Measurements from ENCODE around the gene METTL21C.

The METTL21C gene

GRCh38 chr13:102667911-102668310 lies 26.9 kb downstream of the METTL21C start:
- Histone ChIP-seq H3K27me3 (no peaks in the 10 kb centered on the region), H3K4me1 (no peaks in the 10 kb centered on the region), H3K36me3 (peaks cover 61% of the 10 kb centered on the region), H3K9me3 (no peaks in the 10 kb centered on the region), H3K4me3 (ENCODE audit: low read depth, low read length) (no peak overlapping the region)
- DNase-seq = no peak
- TF ChIP-seq, protein P1, sequence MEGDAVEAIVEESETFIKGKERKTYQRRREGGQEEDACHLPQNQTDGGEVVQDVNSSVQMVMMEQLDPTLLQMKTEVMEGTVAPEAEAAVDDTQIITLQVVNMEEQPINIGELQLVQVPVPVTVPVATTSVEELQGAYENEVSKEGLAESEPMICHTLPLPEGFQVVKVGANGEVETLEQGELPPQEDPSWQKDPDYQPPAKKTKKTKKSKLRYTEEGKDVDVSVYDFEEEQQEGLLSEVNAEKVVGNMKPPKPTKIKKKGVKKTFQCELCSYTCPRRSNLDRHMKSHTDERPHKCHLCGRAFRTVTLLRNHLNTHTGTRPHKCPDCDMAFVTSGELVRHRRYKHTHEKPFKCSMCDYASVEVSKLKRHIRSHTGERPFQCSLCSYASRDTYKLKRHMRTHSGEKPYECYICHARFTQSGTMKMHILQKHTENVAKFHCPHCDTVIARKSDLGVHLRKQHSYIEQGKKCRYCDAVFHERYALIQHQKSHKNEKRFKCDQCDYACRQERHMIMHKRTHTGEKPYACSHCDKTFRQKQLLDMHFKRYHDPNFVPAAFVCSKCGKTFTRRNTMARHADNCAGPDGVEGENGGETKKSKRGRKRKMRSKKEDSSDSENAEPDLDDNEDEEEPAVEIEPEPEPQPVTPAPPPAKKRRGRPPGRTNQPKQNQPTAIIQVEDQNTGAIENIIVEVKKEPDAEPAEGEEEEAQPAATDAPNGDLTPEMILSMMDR (IDR thresholded peaks at IDR 0.05; ENCODE audit: low read depth, low read length) = no peak

GRCh38 chr13:102667023-102667422 lies 27.8 kb downstream of the METTL21C start:
- Histone ChIP-seq H3K27me3 (no peaks in the 10 kb centered on the region), H3K4me1 (no peaks in the 10 kb centered on the region), H3K36me3 (peaks cover 59% of the 10 kb centered on the region), H3K9me3 (no peaks in the 10 kb centered on the region), H3K4me3 (ENCODE audit: low read depth, low read length) (no peak overlapping the region)
- DNase-seq = no peak
- TF ChIP-seq, protein P1 (IDR thresholded peaks at IDR 0.05; ENCODE audit: low read depth, low read length) = no peak

GRCh38 chr13:102659168-102659713 lies 35.6 kb downstream of the METTL21C start:
- H3K36me3 ChIP-seq = peaks cover 34% of the 10 kb centered on the region
- TF ChIP-seq, protein P1 (IDR thresholded peaks at IDR 0.05; ENCODE audit: low read depth, low read length) = no peak
- no peaks in the 10 kb centered on the region for H3K27me3 ChIP-seq
- H3K4me3 ChIP-seq (ENCODE audit: low read depth, low read length) = no peak overlapping the region
- no peak for DNase-seq
- no peaks in the 10 kb centered on the region for H3K9me3 ChIP-seq
- no peaks in the 10 kb centered on the region for H3K4me1 ChIP-seq

DNA sequence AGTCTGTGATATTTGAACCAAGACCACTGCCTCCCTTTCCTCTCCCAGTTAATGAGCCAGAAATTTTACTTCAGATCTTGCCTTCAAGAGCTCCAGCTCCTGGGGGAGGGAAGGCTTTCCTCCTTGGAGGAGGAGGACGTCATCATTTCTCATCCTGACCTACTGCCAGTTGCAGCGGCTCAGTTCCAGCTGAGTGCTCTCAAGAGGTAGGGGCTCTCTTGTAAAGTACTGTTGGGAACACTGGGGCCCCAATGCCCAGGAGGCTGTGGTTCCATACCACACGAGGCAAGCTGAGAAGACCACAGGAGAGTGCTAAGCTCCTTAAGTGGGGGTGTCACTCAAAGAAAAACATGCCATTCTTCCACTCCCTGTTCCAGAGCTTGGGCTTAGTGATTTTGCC lies 36.2 kb downstream of the METTL21C start:
- Histone ChIP-seq H3K4me1 (no peaks in the 10 kb centered on the region), H3K4me3 (ENCODE audit: low read depth, low read length) (no peak overlapping the region), H3K27me3 (no peaks in the 10 kb centered on the region), H3K9me3 (no peaks in the 10 kb centered on the region), H3K36me3 (peaks cover 31% of the 10 kb centered on the region)
- no peak for DNase-seq
- TF ChIP-seq, protein P1 (IDR thresholded peaks at IDR 0.05; ENCODE audit: low read depth, low read length) = no peak

DNA sequence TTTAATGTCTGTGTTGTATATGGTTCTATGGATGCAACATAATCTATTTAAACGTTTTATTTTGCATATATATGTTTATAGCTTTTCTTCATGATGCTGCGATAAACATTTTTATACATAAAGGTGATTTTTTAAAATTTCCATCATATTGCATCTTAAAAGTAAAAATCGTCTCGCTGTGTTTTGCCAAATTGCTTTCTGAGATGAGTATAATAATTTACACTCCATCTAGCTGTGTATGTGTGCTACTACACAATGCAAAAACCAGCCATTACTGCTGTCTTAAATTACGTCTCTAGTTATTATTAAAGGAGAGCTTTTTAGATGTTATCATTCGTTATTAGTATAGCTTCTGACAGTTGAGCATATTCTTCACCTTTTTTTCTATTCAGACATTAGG lies 37.2 kb downstream of the METTL21C start:
- no peaks in the 10 kb centered on the region for H3K9me3 ChIP-seq
- H3K4me1 ChIP-seq = no peaks in the 10 kb centered on the region
- no peak for DNase-seq
- peaks cover 41% of the 10 kb centered on the region for H3K36me3 ChIP-seq
- H3K27me3 ChIP-seq = no peaks in the 10 kb centered on the region
- TF ChIP-seq, protein P1 (IDR thresholded peaks at IDR 0.05; ENCODE audit: low read depth, low read length) = peak; percentile 43
- H3K4me3 ChIP-seq (ENCODE audit: low read depth, low read length) = no peak overlapping the region

- no peaks in the 10 kb centered on the region for H3K4me1 ChIP-seq
- peaks cover 58% of the 10 kb centered on the region for H3K36me3 ChIP-seq
- H3K27me3 ChIP-seq = no peaks in the 10 kb centered on the region
- TF ChIP-seq, protein P1 (IDR thresholded peaks at IDR 0.05; ENCODE audit: low read depth, low read length) = no peak
- no peak for DNase-seq
- no peak overlapping the region for H3K4me3 ChIP-seq (ENCODE audit: low read depth, low read length)
- no peaks in the 10 kb centered on the region for H3K9me3 ChIP-seq
These were observed 40.1 kb downstream of the METTL21C start for GRCh38 chr13:102654756-102655155.
